GM23248 (cell line): ENCODE measurements around the gene KAT14. TPM values are rescaled to one million over a fixed set of nuclear protein-coding genes. Genes with fewer than 3 reads are reported as not detected.
A peak's percentile ranks its signal among the peaks of the same experiment; 100 is the strongest.

Experiments
- DNase-seq: peaks from one replicate; pipeline ENCODE4 v3.0.0-alpha.2; 2015
- H2AFZ ChIP-seq: fragments of 200-600 bp; sonication (generic); 2 replicates; pipeline ENCODE4 v1.6.1; 2016; ENCODE audit warnings: antibody characterized with exemption
- H3F3A ChIP-seq: fragments of 200-600 bp; sonication (generic); 2 replicates; pipeline ENCODE4 v1.6.1; 2016; ENCODE audit warnings: mild to moderate bottlenecking, antibody characterized with exemption, mixed run types; ENCODE audit not compliant: insufficient read depth
- H3K27ac ChIP-seq: fragments of 200-600 bp; sonication (generic); 2 replicates; pipeline ENCODE4 v1.5.1; 2016; ENCODE audit warnings: mild to moderate bottlenecking
- H3K27me3 ChIP-seq: fragments of 200-600 bp; sonication (generic); replicated peaks from 2 replicates; pipeline ENCODE4 v1.6.1; 2016; ENCODE audit warnings: mild to moderate bottlenecking; ENCODE audit not compliant: insufficient read depth
- H3K36me3 ChIP-seq: fragments of 200-600 bp; sonication (generic); 2 replicates; pipeline ENCODE4 v1.6.1; 2016; ENCODE audit warnings: low read depth, mild to moderate bottlenecking
- H3K4me1 ChIP-seq: fragments of 200-600 bp; sonication (generic); 2 replicates; pipeline ENCODE4 v1.6.1; 2016; ENCODE audit warnings: mild to moderate bottlenecking; ENCODE audit not compliant: insufficient read depth
- H3K4me2 ChIP-seq: fragments of 200-600 bp; sonication (generic); one replicate; pipeline ENCODE4 v1.6.1; 2016; ENCODE audit warnings: mild to moderate bottlenecking; ENCODE audit not compliant: unreplicated experiment
- H3K4me3 ChIP-seq: fragments of 200-600 bp; sonication (generic); 2 replicates; pipeline ENCODE4 v1.5.1; 2016; ENCODE audit warnings: mild to moderate bottlenecking
- H3K79me2 ChIP-seq: fragments of 200-600 bp; sonication (generic); 2 replicates; pipeline ENCODE4 v1.6.1; 2016; ENCODE audit warnings: mild to moderate bottlenecking; ENCODE audit not compliant: insufficient read depth
- H3K9ac ChIP-seq: fragments of 200-600 bp; sonication (generic); 2 replicates; pipeline ENCODE4 v1.6.1; 2016; ENCODE audit warnings: mild to moderate bottlenecking
- H3K9me2 ChIP-seq: fragments of 200-600 bp; sonication (generic); 2 replicates; pipeline ENCODE4 v1.6.1; 2016; ENCODE audit warnings: mixed run types, mild to moderate bottlenecking, moderate library complexity; ENCODE audit not compliant: insufficient read depth
- H3K9me3 ChIP-seq: fragments of 200-600 bp; sonication (generic); one replicate; pipeline ENCODE4 v1.6.1; 2017; ENCODE audit warnings: low read depth
- H4K20me1 ChIP-seq: fragments of 200-600 bp; sonication (generic); 2 replicates; pipeline ENCODE4 v1.6.0; 2016; ENCODE audit not compliant: insufficient read depth
- EZH2 ChIP-seq: fragments of 200-600 bp; sonication (generic); IDR thresholded peaks from 2 replicates; pipeline ENCODE4 v1.6.1; 2018; ENCODE audit warnings: antibody characterized with exemption, mild to moderate bottlenecking; ENCODE audit not compliant: insufficient read depth, poor library complexity, severe bottlenecking
- EZH2phosphoT487 ChIP-seq: fragments of 200-600 bp; sonication (generic); IDR thresholded peaks from 2 replicates; pipeline ENCODE4 v1.6.1; 2018; ENCODE audit warnings: antibody characterized with exemption, moderate library complexity, mild to moderate bottlenecking, low read depth; ENCODE audit not compliant: insufficient read depth
- WGBS, 2 experiments: methylation state at CpG; one replicate each; pipeline ENCODE4 v1.1.6; 2015 to 2017; ENCODE audit warnings: low lambda C conversion rate in 2 of 2, low coverage in 1 of 2; ENCODE audit errors: missing lambda C conversion rate in 2 of 2; 5-methylcytosine and 5-hydroxymethylcytosine counted together
- in situ Hi-C: fragments of 300-500 bp; cut with MboI; formaldehyde crosslinking; loops from 2 replicates; pipeline ENCODE4 v1.15.0; 2020
- polyA plus RNA-seq: library from polyadenylated mRNA; unstranded; fragments of >200 nt; fragmentation: Nextera tagmentation; extraction: Ambion mirVana; gene quantifications from 2 replicates; pipeline ENCODE4 v1.2.1, GENCODE V29; 2016
- total RNA-seq: library from RNA; depleted of rRNA; stranded (reverse); fragments of >200 nt; shearing (Covaris generic); gene quantifications from 2 replicates; pipeline ENCODE4 v1.2.3, GENCODE V29; 2014

The KAT14 gene
- total and polyA plus RNA-seq, 2 experiments from 2014 or later: 10.2 to 21.7 TPM

- Histone ChIP-seq H3K9ac (no peak overlapping the region), H3K4me1 (no peaks in the 10 kb centered on the region), H3K9me2 (no peaks in the 10 kb centered on the region), H2AFZ (no peak overlapping the region), H3K9me3 (no peaks in the 10 kb centered on the region), H3K27ac (no peak overlapping the region), H3F3A (no peaks in the 10 kb centered on the region), H3K79me2 (no peaks in the 10 kb centered on the region; the same call in 1 of the 2 replicates), H4K20me1 (no peaks in the 10 kb centered on the region), H3K36me3 (peaks cover 10% of the 10 kb centered on the region; the same call in 1 of the 2 replicates), H3K4me3 (no peak overlapping the region), H3K4me2 (no peak overlapping the region), H3K27me3 (no peaks in the 10 kb centered on the region)
- in situ Hi-C loops: loop anchor here (25.0 kb wide), 1 partner anchor 503 kb away; no protein-coding TSS in a partner anchor
- 66 to 77% methylated on average over 3 of the region's 3 CpGs for WGBS, 2 experiments
- peak; percentile 1 for DNase-seq
- TF ChIP-seq EZH2phosphoT487 (no peak), EZH2 (no peak)
Observed at GRCh38 chr20:18165553-18165952, 27.9 kb downstream of the KAT14 start.

GRCh38 chr20:18166241-18166881, 28.7 kb downstream of the KAT14 start:
- H3K79me2 ChIP-seq: no peaks in the 10 kb centered on the region; the same call in 1 of the 2 replicates
- peaks cover 7% of the 10 kb centered on the region; the same call in 1 of the 2 replicates for H3K36me3 ChIP-seq
- H3K4me2 ChIP-seq: no peak overlapping the region
- H2AFZ ChIP-seq: no peak overlapping the region
- H3K4me1 ChIP-seq: no peaks in the 10 kb centered on the region
- no peaks in the 10 kb centered on the region for H4K20me1 ChIP-seq
- in situ Hi-C loops: loop anchor here (25.0 kb wide), 1 partner anchor 504 kb away; no protein-coding TSS in a partner anchor
- no peaks in the 10 kb centered on the region for H3K9me2 ChIP-seq
- no peaks in the 10 kb centered on the region for H3F3A ChIP-seq
- WGBS, 2 experiments: 67 to 69% methylated on average over 5 of the region's 5 CpGs
- H3K27ac ChIP-seq: no peak overlapping the region
- no peak for TF ChIP-seq EZH2phosphoT487
- no peak for TF ChIP-seq EZH2
- no peaks in the 10 kb centered on the region for H3K27me3 ChIP-seq
- no peak for DNase-seq
- no peak overlapping the region for H3K9ac ChIP-seq
- no peak overlapping the region for H3K4me3 ChIP-seq
- no peaks in the 10 kb centered on the region for H3K9me3 ChIP-seq

GRCh38 chr20:18166950-18167349, 29.3 kb downstream of the KAT14 start:
- no peak overlapping the region for H3K9ac ChIP-seq
- H3K4me2 ChIP-seq: no peak overlapping the region
- no peak overlapping the region for H3K27ac ChIP-seq
- H3K4me1 ChIP-seq: no peaks in the 10 kb centered on the region
- WGBS, 2 experiments: 89 to 92% methylated on average over 1 of the region's 1 CpG
- no peaks in the 10 kb centered on the region for H3K27me3 ChIP-seq
- H3K9me3 ChIP-seq: no peaks in the 10 kb centered on the region
- H3K9me2 ChIP-seq: no peaks in the 10 kb centered on the region
- H4K20me1 ChIP-seq: no peaks in the 10 kb centered on the region
- no peak for DNase-seq
- peaks cover 3% of the 10 kb centered on the region; the same call in 1 of the 2 replicates for H3K36me3 ChIP-seq
- H2AFZ ChIP-seq: no peak overlapping the region
- H3K79me2 ChIP-seq: no peaks in the 10 kb centered on the region; the same call in 1 of the 2 replicates
- H3K4me3 ChIP-seq: no peak overlapping the region
- in situ Hi-C loops: loop anchor here (25.0 kb wide), 1 partner anchor 505 kb away; no protein-coding TSS in a partner anchor
- H3F3A ChIP-seq: no peaks in the 10 kb centered on the region
- TF ChIP-seq EZH2 (no peak), EZH2phosphoT487 (no peak)

- Histone ChIP-seq H3K4me1 (no peaks in the 10 kb centered on the region), H4K20me1 (no peaks in the 10 kb centered on the region), H3F3A (no peaks in the 10 kb centered on the region), H3K9ac (no peak overlapping the region), H3K79me2 (no peaks in the 10 kb centered on the region; the same call in 1 of the 2 replicates), H3K36me3 (no peaks in the 10 kb centered on the region; the same call in 1 of the 2 replicates), H3K27ac (no peak overlapping the region), H3K9me2 (no peaks in the 10 kb centered on the region), H2AFZ (no peak overlapping the region), H3K4me2 (no peak overlapping the region), H3K27me3 (no peaks in the 10 kb centered on the region), H3K9me3 (no peaks in the 10 kb centered on the region), H3K4me3 (no peak overlapping the region)
- no peak for TF ChIP-seq EZH2
- TF ChIP-seq EZH2phosphoT487: no peak
- in situ Hi-C loops: loop anchor here (25.0 kb wide), 1 partner anchor 510 kb away; no protein-coding TSS in a partner anchor
- WGBS, 2 experiments: 97% methylated on average over 2 of the region's 2 CpGs; no CpG with 5 or more reads in 1 of the 2 experiments
- no peak for DNase-seq
Observed at GRCh38 chr20:18172379-18172778, 34.7 kb downstream of the KAT14 start.
